ENCODE measurements around the gene P2RX1.

The P2RX1 gene

GRCh38 chr17:3867106-3867505 is 49.2 kb downstream of the P2RX1 start:
- TF ChIP-seq MAX (IDR thresholded peaks at IDR 0.05; ENCODE audit: low read depth, low read length) (no peak), CTCF (IDR thresholded peaks at IDR 0.05; ENCODE audit: low read depth, low read length) (no peak), MYC (IDR thresholded peaks at IDR 0.05; ENCODE audit: low read depth, low read length) (no peak), POLR2A (IDR thresholded peaks at IDR 0.05; ENCODE audit: extremely low read depth, insufficient read length) (no peak)
- no peak for DNase-seq (ENCODE audit: low read depth)
- H3K4me3 ChIP-seq (ENCODE audit: low read depth, low read length) = no peak overlapping the region

- DNase-seq (ENCODE audit: low read depth) = no peak
- TF ChIP-seq CTCF (IDR thresholded peaks at IDR 0.05; ENCODE audit: low read depth, low read length) = no peak
- TF ChIP-seq POLR2A (IDR thresholded peaks at IDR 0.05; ENCODE audit: extremely low read depth, insufficient read length) = no peak
- no peak for TF ChIP-seq MAX (IDR thresholded peaks at IDR 0.05; ENCODE audit: low read depth, low read length)
- no peak for TF ChIP-seq MYC (IDR thresholded peaks at IDR 0.05; ENCODE audit: low read depth, low read length)
- H3K4me3 ChIP-seq (ENCODE audit: low read depth, low read length) = no peak overlapping the region
Measured at GRCh38 chr17:3866276-3866675, 50.0 kb downstream of the P2RX1 start.

- no peak overlapping the region for H3K4me3 ChIP-seq (ENCODE audit: low read depth, low read length)
- TF ChIP-seq CTCF (IDR thresholded peaks at IDR 0.05; ENCODE audit: low read depth, low read length) (no peak), POLR2A (IDR thresholded peaks at IDR 0.05; ENCODE audit: extremely low read depth, insufficient read length) (no peak), MAX (IDR thresholded peaks at IDR 0.05; ENCODE audit: low read depth, low read length) (no peak), MYC (IDR thresholded peaks at IDR 0.05; ENCODE audit: low read depth, low read length) (no peak)
- no peak for DNase-seq (ENCODE audit: low read depth)
Measured at GRCh38 chr17:3865176-3865575, 51.1 kb downstream of the P2RX1 start.

- no peak for DNase-seq (ENCODE audit: low read depth)
- H3K4me3 ChIP-seq (ENCODE audit: low read depth, low read length) = no peak overlapping the region
- TF ChIP-seq MAX (IDR thresholded peaks at IDR 0.05; ENCODE audit: low read depth, low read length) = no peak
- no peak for TF ChIP-seq CTCF (IDR thresholded peaks at IDR 0.05; ENCODE audit: low read depth, low read length)
- TF ChIP-seq MYC (IDR thresholded peaks at IDR 0.05; ENCODE audit: low read depth, low read length) = no peak
- TF ChIP-seq POLR2A (IDR thresholded peaks at IDR 0.05; ENCODE audit: extremely low read depth, insufficient read length) = no peak
Measured at GRCh38 chr17:3864534-3864933, 51.7 kb downstream of the P2RX1 start.

- no peak for DNase-seq (ENCODE audit: low read depth)
- TF ChIP-seq POLR2A (IDR thresholded peaks at IDR 0.05; ENCODE audit: extremely low read depth, insufficient read length) (no peak), MYC (IDR thresholded peaks at IDR 0.05; ENCODE audit: low read depth, low read length) (no peak), MAX (IDR thresholded peaks at IDR 0.05; ENCODE audit: low read depth, low read length) (no peak), CTCF (IDR thresholded peaks at IDR 0.05; ENCODE audit: low read depth, low read length) (no peak)
- no peak overlapping the region for H3K4me3 ChIP-seq (ENCODE audit: low read depth, low read length)
Measured at GRCh38 chr17:3861761-3862681, 54.2 kb downstream of the P2RX1 start.
